ENCODE results near the gene CELA2A. TPM values are rescaled to one million over a fixed set of nuclear protein-coding genes. Genes with fewer than 3 reads are reported as not detected.

The CELA2A gene
- total RNA-seq, 3 donors from 2014 or later, result not detected

- Histone ChIP-seq H3K4me1 (no peaks in the 10 kb centered on the region), H3K4me3 (no peak overlapping the region), H3K9me3 (no peaks in the 10 kb centered on the region), H3K27ac (no peak overlapping the region), H3K36me3 (no peaks in the 10 kb centered on the region), H3K27me3 (no peaks in the 10 kb centered on the region)
- intact Hi-C loops (cut with DNase I; ENCODE audit: low total_unique reads), result no loop called here
- TF ChIP-seq POLR2AphosphoS5 (IDR thresholded peaks at IDR 0.05) (no peak), POLR2A (IDR thresholded peaks at IDR 0.05) (no peak)
- no peak for DNase-seq (ENCODE audit: low spot score in 2 of 2)
Measured at GRCh38 chr1:15445390-15446122, 11.0 kb upstream of the CELA2A start.

GRCh38 chr1:15446212-15446611, 10.3 kb upstream of the CELA2A start:
- H3K27me3 ChIP-seq, result no peaks in the 10 kb centered on the region
- no peaks in the 10 kb centered on the region for H3K4me1 ChIP-seq
- H3K36me3 ChIP-seq, result no peaks in the 10 kb centered on the region
- no peak overlapping the region for H3K27ac ChIP-seq
- intact Hi-C loops (cut with DNase I; ENCODE audit: low total_unique reads), result no loop called here
- TF ChIP-seq POLR2A (IDR thresholded peaks at IDR 0.05), result no peak
- TF ChIP-seq POLR2AphosphoS5 (IDR thresholded peaks at IDR 0.05), result no peak
- no peak for TF ChIP-seq CTCF (IDR thresholded peaks at IDR 0.05)
- DNase-seq (ENCODE audit: low spot score in 2 of 2), result no peak
- no peak overlapping the region for H3K4me3 ChIP-seq
- no peaks in the 10 kb centered on the region for H3K9me3 ChIP-seq

GRCh38 chr1:15448877-15449462, 7.6 kb upstream of the CELA2A start:
- Histone ChIP-seq H3K27ac (no peak overlapping the region), H3K36me3 (no peaks in the 10 kb centered on the region), H3K27me3 (no peaks in the 10 kb centered on the region), H3K9me3 (no peaks in the 10 kb centered on the region), H3K4me1 (no peaks in the 10 kb centered on the region), H3K4me3 (no peak overlapping the region)
- TF ChIP-seq CTCF (IDR thresholded peaks at IDR 0.05), result no peak
- intact Hi-C loops (cut with DNase I; ENCODE audit: low total_unique reads), result no loop called here
- DNase-seq (ENCODE audit: low spot score in 2 of 2), result no peak

GRCh38 chr1:15449567-15449966, 7.0 kb upstream of the CELA2A start:
- H3K4me3 ChIP-seq, result no peak overlapping the region
- TF ChIP-seq POLR2AphosphoS5 (IDR thresholded peaks at IDR 0.05), result no peak
- TF ChIP-seq CTCF (IDR thresholded peaks at IDR 0.05), result no peak
- no peak for TF ChIP-seq POLR2A (IDR thresholded peaks at IDR 0.05)
- no peaks in the 10 kb centered on the region for H3K36me3 ChIP-seq
- H3K9me3 ChIP-seq, result no peaks in the 10 kb centered on the region
- intact Hi-C loops (cut with DNase I; ENCODE audit: low total_unique reads), result no loop called here
- H3K27ac ChIP-seq, result no peak overlapping the region
- H3K4me1 ChIP-seq, result no peaks in the 10 kb centered on the region
- DNase-seq (ENCODE audit: low spot score in 2 of 2), result no peak
- H3K27me3 ChIP-seq, result no peaks in the 10 kb centered on the region

GRCh38 chr1:15451014-15451722, 5.4 kb upstream of the CELA2A start:
- Histone ChIP-seq H3K9me3 (no peaks in the 10 kb centered on the region), H3K27ac (no peak overlapping the region), H3K36me3 (no peaks in the 10 kb centered on the region), H3K27me3 (no peaks in the 10 kb centered on the region), H3K4me1 (no peaks in the 10 kb centered on the region), H3K4me3 (no peak overlapping the region)
- DNase-seq (ENCODE audit: low spot score in 2 of 2), result no peak
- intact Hi-C loops (cut with DNase I; ENCODE audit: low total_unique reads), result no loop called here
- TF ChIP-seq POLR2AphosphoS5 (IDR thresholded peaks at IDR 0.05), result no peak
- TF ChIP-seq POLR2A (IDR thresholded peaks at IDR 0.05), result no peak
- no peak for TF ChIP-seq CTCF (IDR thresholded peaks at IDR 0.05)

Data from breast epithelium (tissue), 4 donors.